ENCODE data around the gene SPO11. TPM values are rescaled to one million over a fixed set of nuclear protein-coding genes. Genes with fewer than 3 reads are reported as not detected.

SPO11 gene
- polyA plus RNA-seq, 2 of the 4 experiments (the other 2 are of a cell fraction), result not detected

DNA sequence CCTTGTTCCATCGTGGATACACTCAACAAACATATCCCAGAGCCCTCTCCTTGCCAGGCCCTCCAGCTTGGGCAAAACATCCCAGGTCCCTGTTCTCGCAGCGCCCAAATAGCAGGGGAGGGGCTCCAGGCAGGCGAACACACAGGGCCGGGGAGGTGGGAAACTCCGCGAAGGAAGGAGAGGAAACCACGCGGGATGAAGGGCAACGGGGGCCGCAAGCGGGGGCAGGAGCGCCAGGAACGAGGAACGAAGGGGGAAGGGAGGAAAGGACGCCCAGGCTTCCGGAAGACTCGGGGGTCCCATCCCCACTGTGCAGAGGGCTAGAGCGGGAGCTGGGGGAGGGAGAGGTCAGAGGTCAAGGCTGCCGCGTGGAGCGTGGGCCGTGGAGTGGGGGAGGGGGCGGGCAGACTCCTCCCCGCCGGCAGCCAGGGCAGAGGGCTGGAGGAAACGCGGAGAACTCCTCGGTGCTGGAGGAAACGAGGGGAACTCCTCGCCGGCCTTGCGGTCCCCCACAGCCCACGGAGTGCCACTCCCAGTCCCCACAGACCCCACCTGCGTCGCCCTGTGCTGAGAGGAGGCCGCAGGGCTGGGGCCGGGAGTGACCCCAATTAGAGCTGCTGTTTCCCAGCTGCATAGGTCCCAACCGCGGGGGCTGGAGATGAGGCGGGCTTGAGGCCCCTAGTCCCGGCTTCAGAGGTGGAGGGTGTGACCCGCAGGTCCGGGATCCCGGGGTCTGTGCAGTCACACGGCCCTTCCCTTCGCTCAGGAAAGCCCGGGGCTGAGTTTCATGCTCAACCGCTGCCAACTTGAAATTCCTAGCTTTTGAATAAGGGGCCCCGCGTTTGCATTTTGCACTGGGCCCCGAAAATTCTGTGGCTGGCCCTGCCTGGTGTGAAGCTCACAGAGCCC is 60.3 kb downstream of the SPO11 start:
- DNase-seq (ENCODE audit: low read depth in 1 of 2, low spot score in 1 of 2) (no peak), FAIRE-seq (no peak), ATAC-seq (no peak)
- H3K4me2 ChIP-seq, result no peak overlapping the region
- no peaks in the 10 kb centered on the region for H3K9me3 ChIP-seq
- POLR2A ChIA-PET, result no interaction called here
- peaks cover 9% of the 10 kb centered on the region for H3K4me1 ChIP-seq
- no peak overlapping the region for H3K4me3 ChIP-seq
- 95% methylated on average over 33 of the region's 52 CpGs for WGBS (ENCODE audit: missing lambda C conversion rate)
- TF ChIP-seq KDM1A (IDR thresholded peaks at IDR 0.05; ENCODE audit: low read depth) (no peak), MAFK (IDR thresholded peaks at IDR 0.05; ENCODE audit: partially characterized antibody) (no peak), POLR2A (IDR thresholded peaks at IDR 0.05; ENCODE audit: low read length) (no peak), BHLHE40 (IDR thresholded peaks at IDR 0.05; ENCODE audit: low read depth, low read length) (no peak), POLR2AphosphoS2 (conservative IDR thresholded peaks at IDR 0.05; ENCODE audit: low read length) (no peak), ZNF302 (CRISPR knock-in tag; IDR thresholded peaks at IDR 0.05) (no peak), EHMT2 (IDR thresholded peaks at IDR 0.05; ENCODE audit: low read depth) (no peak), CBX8 (IDR thresholded peaks at IDR 0.05) (no peak)
- TF ChIP-seq, protein P1, sequence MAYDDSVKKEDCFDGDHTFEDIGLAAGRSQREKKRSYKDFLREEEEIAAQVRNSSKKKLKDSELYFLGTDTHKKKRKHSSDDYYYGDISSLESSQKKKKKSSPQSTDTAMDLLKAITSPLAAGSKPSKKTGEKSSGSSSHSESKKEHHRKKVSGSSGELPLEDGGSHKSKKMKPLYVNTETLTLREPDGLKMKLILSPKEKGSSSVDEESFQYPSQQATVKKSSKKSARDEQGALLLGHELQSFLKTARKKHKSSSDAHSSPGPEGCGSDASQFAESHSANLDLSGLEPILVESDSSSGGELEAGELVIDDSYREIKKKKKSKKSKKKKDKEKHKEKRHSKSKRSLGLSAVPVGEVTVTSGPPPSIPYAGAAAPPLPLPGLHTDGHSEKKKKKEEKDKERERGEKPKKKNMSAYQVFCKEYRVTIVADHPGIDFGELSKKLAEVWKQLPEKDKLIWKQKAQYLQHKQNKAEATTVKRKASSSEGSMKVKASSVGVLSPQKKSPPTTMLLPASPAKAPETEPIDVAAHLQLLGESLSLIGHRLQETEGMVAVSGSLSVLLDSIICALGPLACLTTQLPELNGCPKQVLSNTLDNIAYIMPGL (CRISPR knock-in tag; IDR thresholded peaks at IDR 0.05; ENCODE audit: borderline replicate concordance), result no peak
- TF ChIP-seq, protein P2, sequence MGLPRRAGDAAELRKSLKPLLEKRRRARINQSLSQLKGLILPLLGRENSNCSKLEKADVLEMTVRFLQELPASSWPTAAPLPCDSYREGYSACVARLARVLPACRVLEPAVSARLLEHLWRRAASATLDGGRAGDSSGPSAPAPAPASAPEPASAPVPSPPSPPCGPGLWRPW (IDR thresholded peaks at IDR 0.05), result no peak
- TF ChIP-seq, protein P3, sequence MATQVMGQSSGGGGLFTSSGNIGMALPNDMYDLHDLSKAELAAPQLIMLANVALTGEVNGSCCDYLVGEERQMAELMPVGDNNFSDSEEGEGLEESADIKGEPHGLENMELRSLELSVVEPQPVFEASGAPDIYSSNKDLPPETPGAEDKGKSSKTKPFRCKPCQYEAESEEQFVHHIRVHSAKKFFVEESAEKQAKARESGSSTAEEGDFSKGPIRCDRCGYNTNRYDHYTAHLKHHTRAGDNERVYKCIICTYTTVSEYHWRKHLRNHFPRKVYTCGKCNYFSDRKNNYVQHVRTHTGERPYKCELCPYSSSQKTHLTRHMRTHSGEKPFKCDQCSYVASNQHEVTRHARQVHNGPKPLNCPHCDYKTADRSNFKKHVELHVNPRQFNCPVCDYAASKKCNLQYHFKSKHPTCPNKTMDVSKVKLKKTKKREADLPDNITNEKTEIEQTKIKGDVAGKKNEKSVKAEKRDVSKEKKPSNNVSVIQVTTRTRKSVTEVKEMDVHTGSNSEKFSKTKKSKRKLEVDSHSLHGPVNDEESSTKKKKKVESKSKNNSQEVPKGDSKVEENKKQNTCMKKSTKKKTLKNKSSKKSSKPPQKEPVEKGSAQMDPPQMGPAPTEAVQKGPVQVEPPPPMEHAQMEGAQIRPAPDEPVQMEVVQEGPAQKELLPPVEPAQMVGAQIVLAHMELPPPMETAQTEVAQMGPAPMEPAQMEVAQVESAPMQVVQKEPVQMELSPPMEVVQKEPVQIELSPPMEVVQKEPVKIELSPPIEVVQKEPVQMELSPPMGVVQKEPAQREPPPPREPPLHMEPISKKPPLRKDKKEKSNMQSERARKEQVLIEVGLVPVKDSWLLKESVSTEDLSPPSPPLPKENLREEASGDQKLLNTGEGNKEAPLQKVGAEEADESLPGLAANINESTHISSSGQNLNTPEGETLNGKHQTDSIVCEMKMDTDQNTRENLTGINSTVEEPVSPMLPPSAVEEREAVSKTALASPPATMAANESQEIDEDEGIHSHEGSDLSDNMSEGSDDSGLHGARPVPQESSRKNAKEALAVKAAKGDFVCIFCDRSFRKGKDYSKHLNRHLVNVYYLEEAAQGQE (IDR thresholded peaks at IDR 0.05), result no peak
- TF ChIP-seq, protein P4, sequence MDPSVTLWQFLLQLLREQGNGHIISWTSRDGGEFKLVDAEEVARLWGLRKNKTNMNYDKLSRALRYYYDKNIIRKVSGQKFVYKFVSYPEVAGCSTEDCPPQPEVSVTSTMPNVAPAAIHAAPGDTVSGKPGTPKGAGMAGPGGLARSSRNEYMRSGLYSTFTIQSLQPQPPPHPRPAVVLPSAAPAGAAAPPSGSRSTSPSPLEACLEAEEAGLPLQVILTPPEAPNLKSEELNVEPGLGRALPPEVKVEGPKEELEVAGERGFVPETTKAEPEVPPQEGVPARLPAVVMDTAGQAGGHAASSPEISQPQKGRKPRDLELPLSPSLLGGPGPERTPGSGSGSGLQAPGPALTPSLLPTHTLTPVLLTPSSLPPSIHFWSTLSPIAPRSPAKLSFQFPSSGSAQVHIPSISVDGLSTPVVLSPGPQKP (IDR thresholded peaks at IDR 0.05; ENCODE audit: low read depth, low read length), result no peak
- TF ChIP-seq, protein P5, sequence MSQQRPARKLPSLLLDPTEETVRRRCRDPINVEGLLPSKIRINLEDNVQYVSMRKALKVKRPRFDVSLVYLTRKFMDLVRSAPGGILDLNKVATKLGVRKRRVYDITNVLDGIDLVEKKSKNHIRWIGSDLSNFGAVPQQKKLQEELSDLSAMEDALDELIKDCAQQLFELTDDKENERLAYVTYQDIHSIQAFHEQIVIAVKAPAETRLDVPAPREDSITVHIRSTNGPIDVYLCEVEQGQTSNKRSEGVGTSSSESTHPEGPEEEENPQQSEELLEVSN (IDR thresholded peaks at IDR 0.05; ENCODE audit: borderline replicate concordance, low read depth), result no peak
- TF ChIP-seq, protein P6, sequence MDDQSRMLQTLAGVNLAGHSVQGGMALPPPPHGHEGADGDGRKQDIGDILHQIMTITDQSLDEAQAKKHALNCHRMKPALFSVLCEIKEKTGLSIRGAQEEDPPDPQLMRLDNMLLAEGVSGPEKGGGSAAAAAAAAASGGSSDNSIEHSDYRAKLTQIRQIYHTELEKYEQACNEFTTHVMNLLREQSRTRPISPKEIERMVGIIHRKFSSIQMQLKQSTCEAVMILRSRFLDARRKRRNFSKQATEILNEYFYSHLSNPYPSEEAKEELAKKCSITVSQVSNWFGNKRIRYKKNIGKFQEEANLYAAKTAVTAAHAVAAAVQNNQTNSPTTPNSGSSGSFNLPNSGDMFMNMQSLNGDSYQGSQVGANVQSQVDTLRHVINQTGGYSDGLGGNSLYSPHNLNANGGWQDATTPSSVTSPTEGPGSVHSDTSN (IDR thresholded peaks at IDR 0.05), result no peak
- H3K27ac ChIP-seq, result peak overlapping the region; percentile 80 to 96; a peak in 5 of 6 replicates
- CTCF ChIA-PET, result interaction anchor here (1.1 to 2.4 kb wide), 6 partner anchors 8 to 109 kb away, joined by 3 to 16 read pairs (median 6); no protein-coding TSS in a partner anchor
